CD14-positive monocyte (primary cell): Measurements from ENCODE around the gene ZNF771. TPM values are rescaled to one million over a fixed set of nuclear protein-coding genes. Genes with fewer than 3 reads are reported as not detected.

Source experiments
- DNase-seq, 3 donors: peaks; one replicate each; pipeline ENCODE4 v3.0.0-alpha.2; 2011 to 2022
- H2AFZ ChIP-seq: 2 replicates; pipeline ENCODE4 v1.6.0; 2012; ENCODE audit warnings: mild to moderate bottlenecking, low read depth, low read length, inconsistent platforms; ENCODE audit not compliant: insufficient read depth, poor library complexity, severe bottlenecking
- H3K27ac ChIP-seq, 2 donors: 1 replicate in 1 of 2; 2 replicates in 1 of 2; pipeline ENCODE4 v1.5.1; 2012 to 2013; ENCODE audit warnings: low read length in 2 of 2, control low read depth in 1 of 2, inconsistent platforms in 1 of 2, low read depth in 1 of 2, mild to moderate bottlenecking in 1 of 2
- H3K27me3 ChIP-seq, 2 donors: one replicate each; pipeline versions ENCODE4 v1.6.0 to v1.6.1; 2011 to 2013; ENCODE audit warnings: low read length in 2 of 2; ENCODE audit not compliant: control insufficient read depth in 2 of 2, insufficient read depth in 2 of 2
- H3K36me3 ChIP-seq, 2 donors: replicated peaks in 1 of 2; 1 replicate in 1 of 2; 2 replicates in 1 of 2; pipeline versions ENCODE4 v1.5.1 to v1.6.1; 2012 to 2013; ENCODE audit warnings: low read length in 2 of 2, control low read depth in 1 of 2, inconsistent platforms in 1 of 2, mild to moderate bottlenecking in 1 of 2; ENCODE audit not compliant: insufficient read depth in 2 of 2, control insufficient read depth in 1 of 2
- H3K4me1 ChIP-seq, 2 donors: 1 replicate in 1 of 2; 2 replicates in 1 of 2; pipeline versions ENCODE4 v1.5.1 to v1.6.1; 2012 to 2013; ENCODE audit warnings: low read length in 2 of 2, control low read depth in 1 of 2, inconsistent platforms in 1 of 2, mild to moderate bottlenecking in 1 of 2, moderate library complexity in 1 of 2; ENCODE audit not compliant: insufficient read depth in 2 of 2, control insufficient read depth in 1 of 2
- H3K4me2 ChIP-seq: replicated peaks from 2 replicates; pipeline ENCODE3; 2012; ENCODE audit warnings: low read length, moderate library complexity, mild to moderate bottlenecking; ENCODE audit not compliant: poor library complexity, severe bottlenecking; ENCODE audit errors: extremely low read depth
- H3K4me3 ChIP-seq, 3 experiments: fragments of 200-600 bp in 1 of 3; sonication (generic) in 1 of 3; replicated peaks in 1 of 3; 1 replicate in 2 of 3; 2 replicates in 1 of 3; pipeline ENCODE4 v1.5.1; 2011 to 2013; ENCODE audit warnings: low read length in 3 of 3, mild to moderate bottlenecking in 3 of 3, control low read depth in 2 of 3, low read depth in 2 of 3, inconsistent platforms in 1 of 3, moderate library complexity in 1 of 3
- H3K79me2 ChIP-seq: 2 replicates; pipeline ENCODE4 v1.6.0; 2012; ENCODE audit warnings: mild to moderate bottlenecking, control low read depth, inconsistent platforms, low read length, moderate library complexity; ENCODE audit not compliant: insufficient read depth
- H3K9ac ChIP-seq: 2 replicates; pipeline ENCODE4 v1.6.0; 2017; ENCODE audit warnings: low read length, mild to moderate bottlenecking; ENCODE audit not compliant: insufficient read depth, poor library complexity, severe bottlenecking
- H3K9me3 ChIP-seq, 2 donors: replicated peaks in 1 of 2; 1 replicate in 1 of 2; 2 replicates in 1 of 2; pipeline versions ENCODE4 v1.5.1 to v1.6.1; 2012 to 2013; ENCODE audit warnings: low read length in 2 of 2, control low read depth in 1 of 2; ENCODE audit not compliant: control insufficient read depth in 1 of 2, insufficient read depth in 1 of 2
- H4K20me1 ChIP-seq: 2 replicates; pipeline ENCODE4 v1.6.0; 2012; ENCODE audit warnings: mild to moderate bottlenecking, low read length, control low read depth, moderate library complexity; ENCODE audit not compliant: insufficient read depth
- H3K27ac Mint-ChIP-seq, 7 donors: one replicate each; pipeline ENCODE4 v1.8.0; 2020; ENCODE audit warnings: mild to moderate bottlenecking in 7 of 7, mixed read lengths in 7 of 7, moderate library complexity in 6 of 7, inconsistent platforms in 2 of 7
- H3K27me3 Mint-ChIP-seq, 3 donors: one replicate each; pipeline ENCODE4 v1.8.0; 2021 to 2022; ENCODE audit warnings: low read depth in 3 of 3, mild to moderate bottlenecking in 3 of 3, mixed read lengths in 3 of 3, moderate library complexity in 3 of 3, inconsistent platforms in 1 of 3
- H3K36me3 Mint-ChIP-seq, 2 donors: one replicate each; pipeline ENCODE4 v1.8.0; 2020; ENCODE audit warnings: mixed read lengths in 2 of 2, inconsistent platforms in 1 of 2, mild to moderate bottlenecking in 1 of 2
- H3K4me1 Mint-ChIP-seq: one replicate; pipeline ENCODE4 v1.8.0; 2020; ENCODE audit warnings: mild to moderate bottlenecking, mixed read lengths
- H3K4me3 Mint-ChIP-seq, 2 donors: one replicate each; pipeline ENCODE4 v1.8.0; 2020; ENCODE audit warnings: mild to moderate bottlenecking in 2 of 2, mixed read lengths in 2 of 2, moderate library complexity in 1 of 2
- H3K9me3 Mint-ChIP-seq, 7 donors: one replicate each; pipeline ENCODE4 v1.8.0; 2020 to 2022; ENCODE audit warnings: mixed read lengths in 7 of 7, mild to moderate bottlenecking in 6 of 7, moderate library complexity in 6 of 7, inconsistent platforms in 2 of 7
- WGBS: methylation state at CpG from one replicate; pipeline ENCODE4 v1.1.5; 2013; ENCODE audit warnings: missing lambda C conversion rate; ENCODE audit not compliant: insufficient coverage; 5-methylcytosine and 5-hydroxymethylcytosine counted together
- intact Hi-C, 2 donors: fragments of 100-400 bp; cut with micrococcal nuclease; formaldehyde crosslinking; loops; one replicate each; pipeline versions ENCODE4 v1.15.0 to v1.15.1; 2023
- polyA plus RNA-seq, 3 donors: library from polyadenylated mRNA; depleted of rRNA in 1 of 3; unstranded in 2 of 3; stranded (reverse) in 1 of 3; fragments of 300-500 nt in 2 of 3; fragments of >200 nt in 1 of 3; fragmentation: Illumina TruSeq in 2 of 3; gene quantifications; 1 replicate in 2 of 3; 2 replicates in 1 of 3; pipeline ENCODE4 v1.2.3, GENCODE V29; 2012 to 2021
- TF ChIP-seq, protein P1 (sequence below): fragments of 200-600 bp; IDR thresholded peaks from one replicate; pipeline ENCODE4 v1.8.0; 2022; ENCODE audit warnings: antibody characterized with exemption, mild to moderate bottlenecking

ZNF771 gene
- polyA plus RNA-seq, 3 donors, result 0.39 to 0.68 (median 0.51) TPM

- Histone ChIP-seq H3K27me3 (no peaks in the 10 kb centered on the region), H3K36me3 (peaks cover 0 to 9% of the 10 kb centered on the region in 2 donors), H3K27ac (no peak overlapping the region), H3K4me1 (peaks cover 16 to 29% of the 10 kb centered on the region in 2 donors), H3K4me2 (no peak overlapping the region), H3K9me3 (no peaks in the 10 kb centered on the region), H3K79me2 (no peaks in the 10 kb centered on the region), H3K4me3 (no peak overlapping the region), H2AFZ (no peak overlapping the region), H4K20me1 (no peaks in the 10 kb centered on the region), H3K9ac (no peak overlapping the region)
- no peak for DNase-seq
- Mint-ChIP-seq H3K27me3 (peaks cover 0 to 2% (median 1%) of the 10 kb centered on the region in 3 donors), H3K27ac (peak overlapping the region in 1 of 7 donors; percentile 38), H3K4me3 (no peak overlapping the region), H3K4me1 (peaks cover 16% of the 10 kb centered on the region), H3K9me3 (no peaks in the 10 kb centered on the region), H3K36me3 (peaks cover 7 to 17% of the 10 kb centered on the region in 2 donors)
- intact Hi-C loops, result no loop called here
- TF ChIP-seq, protein P1, sequence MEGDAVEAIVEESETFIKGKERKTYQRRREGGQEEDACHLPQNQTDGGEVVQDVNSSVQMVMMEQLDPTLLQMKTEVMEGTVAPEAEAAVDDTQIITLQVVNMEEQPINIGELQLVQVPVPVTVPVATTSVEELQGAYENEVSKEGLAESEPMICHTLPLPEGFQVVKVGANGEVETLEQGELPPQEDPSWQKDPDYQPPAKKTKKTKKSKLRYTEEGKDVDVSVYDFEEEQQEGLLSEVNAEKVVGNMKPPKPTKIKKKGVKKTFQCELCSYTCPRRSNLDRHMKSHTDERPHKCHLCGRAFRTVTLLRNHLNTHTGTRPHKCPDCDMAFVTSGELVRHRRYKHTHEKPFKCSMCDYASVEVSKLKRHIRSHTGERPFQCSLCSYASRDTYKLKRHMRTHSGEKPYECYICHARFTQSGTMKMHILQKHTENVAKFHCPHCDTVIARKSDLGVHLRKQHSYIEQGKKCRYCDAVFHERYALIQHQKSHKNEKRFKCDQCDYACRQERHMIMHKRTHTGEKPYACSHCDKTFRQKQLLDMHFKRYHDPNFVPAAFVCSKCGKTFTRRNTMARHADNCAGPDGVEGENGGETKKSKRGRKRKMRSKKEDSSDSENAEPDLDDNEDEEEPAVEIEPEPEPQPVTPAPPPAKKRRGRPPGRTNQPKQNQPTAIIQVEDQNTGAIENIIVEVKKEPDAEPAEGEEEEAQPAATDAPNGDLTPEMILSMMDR, result no peak
- 100% methylated on average over 5 of the region's 6 CpGs for WGBS
These were observed 5.9 kb downstream of the ZNF771 start for GRCh38 chr16:30413112-30413806.

GRCh38 chr16:30414159-30414558 lies 6.8 kb downstream of the ZNF771 start:
- Histone ChIP-seq H3K4me2 (no peak overlapping the region), H4K20me1 (no peaks in the 10 kb centered on the region), H3K4me1 (peaks cover 19 to 30% of the 10 kb centered on the region in 2 donors), H3K4me3 (no peak overlapping the region), H3K27me3 (no peaks in the 10 kb centered on the region), H3K79me2 (no peaks in the 10 kb centered on the region), H2AFZ (no peak overlapping the region), H3K9ac (no peak overlapping the region), H3K9me3 (no peaks in the 10 kb centered on the region), H3K27ac (no peak overlapping the region), H3K36me3 (peaks cover 0 to 9% of the 10 kb centered on the region in 2 donors)
- Mint-ChIP-seq H3K27ac (no peak overlapping the region), H3K4me1 (peaks cover 23% of the 10 kb centered on the region), H3K4me3 (no peak overlapping the region), H3K9me3 (no peaks in the 10 kb centered on the region), H3K36me3 (peaks cover 7 to 17% of the 10 kb centered on the region in 2 donors), H3K27me3 (peaks cover 0 to 2% (median 1%) of the 10 kb centered on the region in 3 donors)
- TF ChIP-seq, protein P1, result no peak
- 100% methylated on average over 2 of the region's 5 CpGs for WGBS
- intact Hi-C loops, result no loop called here
- DNase-seq, result no peak
